NCI-H1105 treated with DMSO at 0.1 percent for 48 hours (cell line): ENCODE data around the gene NCAPH2.

Experiments
- DNase-seq: peaks from one replicate; lab custom pipeline; 2025; lab: John Stamatoyannopoulos, UW

Gene NCAPH2

DNA sequence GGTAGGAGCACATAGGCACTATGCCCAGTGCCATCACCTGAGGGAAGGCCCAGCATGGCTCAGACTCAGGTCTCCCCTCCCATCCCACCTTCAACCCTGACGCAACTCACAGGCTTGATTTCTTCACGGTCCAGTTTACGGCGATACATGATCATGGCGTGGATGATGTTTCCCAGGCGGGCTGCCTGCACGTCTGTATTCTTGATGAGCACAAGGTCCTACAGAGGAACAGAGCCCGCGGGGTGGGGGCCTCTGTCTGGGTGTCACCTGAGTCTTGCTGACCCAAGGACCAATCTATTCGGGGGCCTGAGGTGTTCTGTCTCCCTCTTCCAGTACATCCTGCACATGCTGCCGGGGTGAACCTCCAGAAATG is 66.3 kb downstream of the NCAPH2 start:
- no peak for DNase-seq
